ENCODE results near the gene SRMS. TPM values are rescaled to one million over a fixed set of nuclear protein-coding genes. Genes with fewer than 3 reads are reported as not detected.

The SRMS gene
- total RNA-seq, 2 donors from 2014 or later = not detected

DNA sequence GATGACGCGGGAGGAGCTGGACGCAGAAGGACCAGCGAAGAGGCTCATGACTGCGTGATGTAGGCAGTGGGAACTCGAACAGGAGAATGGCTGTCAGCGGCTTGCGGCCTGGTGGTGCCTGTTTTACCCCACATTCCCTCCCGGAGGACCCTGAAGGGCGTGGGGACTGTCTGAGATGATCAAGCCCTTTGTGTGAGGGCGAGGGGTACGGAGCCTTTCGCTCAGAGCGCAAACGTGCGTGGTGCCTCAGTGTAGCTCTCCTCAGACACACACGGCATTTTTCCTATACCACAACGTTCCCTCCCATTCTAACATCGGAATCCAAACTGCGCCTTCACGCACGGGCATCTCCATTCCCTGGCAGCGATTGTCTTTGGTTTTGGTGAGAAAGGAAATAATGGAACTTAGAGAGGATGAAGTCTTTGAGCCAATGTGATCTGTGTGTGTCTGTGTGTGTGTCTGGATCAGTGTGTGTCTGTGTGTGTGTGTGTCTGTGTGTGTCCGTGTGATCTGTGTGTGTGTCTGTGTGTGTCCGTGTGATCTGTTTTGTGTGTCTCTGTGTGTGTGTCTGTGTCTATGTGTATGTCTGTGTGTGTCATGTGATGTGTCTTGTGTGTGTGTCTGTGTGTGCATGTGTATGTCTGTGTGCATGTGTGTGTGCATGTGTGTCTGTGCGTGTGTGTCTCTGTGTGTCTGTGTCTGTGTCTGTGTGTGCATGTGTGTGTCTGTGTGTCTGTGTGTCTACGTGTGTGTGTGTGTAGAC, 15.7 kb downstream of the SRMS start:
- Mint-ChIP-seq H3K4me1 (peaks cover 10% of the 10 kb centered on the region), H3K4me3 (no peak overlapping the region), H3K36me3 (ENCODE audit: low read depth) (no peaks in the 10 kb centered on the region), H3K27me3 (no peaks in the 10 kb centered on the region), H3K27ac (no peak overlapping the region)
- ATAC-seq (no peak), DNase-seq (no peak)
- H3K9me3 ChIP-seq (ENCODE audit: control insufficient read depth, low read length, poor library complexity, severe bottlenecking) = no peaks in the 10 kb centered on the region

DNA sequence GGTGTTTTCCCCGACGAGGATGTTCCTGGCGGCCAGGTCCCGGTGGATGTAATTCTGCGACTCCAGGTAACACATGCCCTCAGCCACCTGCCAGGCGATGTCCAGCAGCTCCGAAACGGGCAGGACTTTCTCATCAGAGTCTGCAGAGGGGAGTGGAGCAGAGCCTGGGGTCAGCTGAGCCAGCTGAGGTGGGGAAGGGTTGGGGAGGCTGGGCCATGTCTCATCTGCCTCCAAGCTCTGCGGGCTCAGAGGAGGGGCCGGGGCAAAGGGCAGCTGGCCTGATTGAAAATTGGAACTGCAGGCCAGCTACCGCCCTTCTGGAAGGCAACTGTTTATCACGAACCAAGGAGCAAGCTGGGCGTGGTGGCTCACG, 16.8 kb downstream of the SRMS start:
- peaks cover 7% of the 10 kb centered on the region for H3K4me1 Mint-ChIP-seq
- no peak overlapping the region for H3K4me3 Mint-ChIP-seq
- H3K27me3 Mint-ChIP-seq = no peaks in the 10 kb centered on the region
- H3K36me3 Mint-ChIP-seq (ENCODE audit: low read depth) = no peaks in the 10 kb centered on the region
- H3K27ac Mint-ChIP-seq = no peak overlapping the region
- H3K9me3 ChIP-seq (ENCODE audit: control insufficient read depth, low read length, poor library complexity, severe bottlenecking) = no peaks in the 10 kb centered on the region
- DNase-seq = no peak
- no peak for ATAC-seq

DNA sequence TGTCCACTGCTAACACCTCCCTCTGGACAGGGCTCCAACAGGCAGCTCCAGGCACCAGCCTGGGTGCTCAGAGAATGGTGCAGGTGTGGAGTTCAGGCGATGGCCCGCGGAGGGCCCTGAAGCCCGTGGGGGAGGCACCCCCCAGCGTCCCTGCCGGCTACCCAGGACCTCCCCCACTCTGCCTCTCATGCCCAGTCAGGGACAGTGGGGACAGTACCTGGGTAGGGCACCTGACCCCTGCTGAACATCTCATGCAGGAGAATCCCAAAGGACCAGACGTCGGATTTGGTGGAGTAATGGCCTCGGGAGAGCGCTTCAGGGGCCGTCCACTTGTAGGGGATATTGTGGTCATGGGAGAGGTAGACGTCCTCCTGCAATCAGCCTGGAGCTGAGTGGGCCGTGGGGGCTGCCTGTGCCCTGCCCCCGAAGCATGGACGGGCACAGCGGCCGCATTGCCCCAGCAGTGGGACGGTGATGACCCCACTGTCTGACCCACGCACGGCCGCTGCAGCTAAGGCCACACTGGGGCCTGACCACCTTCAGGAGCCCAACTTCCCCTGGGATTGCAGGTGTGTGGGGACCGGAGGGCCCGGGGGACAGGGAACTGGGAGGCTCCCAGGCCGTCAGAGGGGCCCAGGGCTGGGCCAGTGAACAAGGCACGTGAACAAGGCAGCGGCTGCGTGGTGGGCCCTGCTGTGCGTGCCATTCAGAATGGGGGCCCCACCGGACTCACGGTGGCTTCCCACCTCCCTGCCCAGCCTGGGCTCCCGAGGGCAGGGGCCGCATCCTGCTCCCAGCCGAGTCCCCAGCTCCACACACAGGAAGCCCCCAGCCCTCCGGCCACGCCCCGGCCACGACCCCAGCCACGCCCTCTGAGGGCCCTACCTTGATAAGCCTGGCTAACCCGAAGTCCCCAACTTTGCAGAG, 17.4 kb downstream of the SRMS start:
- no peaks in the 10 kb centered on the region for H3K9me3 ChIP-seq (ENCODE audit: control insufficient read depth, low read length, poor library complexity, severe bottlenecking)
- no peak overlapping the region for H3K27ac Mint-ChIP-seq
- no peaks in the 10 kb centered on the region for H3K27me3 Mint-ChIP-seq
- H3K36me3 Mint-ChIP-seq (ENCODE audit: low read depth) = no peaks in the 10 kb centered on the region
- DNase-seq (no peak), ATAC-seq (no peak)
- H3K4me3 Mint-ChIP-seq = no peak overlapping the region
- H3K4me1 Mint-ChIP-seq = peaks cover 7% of the 10 kb centered on the region

DNA sequence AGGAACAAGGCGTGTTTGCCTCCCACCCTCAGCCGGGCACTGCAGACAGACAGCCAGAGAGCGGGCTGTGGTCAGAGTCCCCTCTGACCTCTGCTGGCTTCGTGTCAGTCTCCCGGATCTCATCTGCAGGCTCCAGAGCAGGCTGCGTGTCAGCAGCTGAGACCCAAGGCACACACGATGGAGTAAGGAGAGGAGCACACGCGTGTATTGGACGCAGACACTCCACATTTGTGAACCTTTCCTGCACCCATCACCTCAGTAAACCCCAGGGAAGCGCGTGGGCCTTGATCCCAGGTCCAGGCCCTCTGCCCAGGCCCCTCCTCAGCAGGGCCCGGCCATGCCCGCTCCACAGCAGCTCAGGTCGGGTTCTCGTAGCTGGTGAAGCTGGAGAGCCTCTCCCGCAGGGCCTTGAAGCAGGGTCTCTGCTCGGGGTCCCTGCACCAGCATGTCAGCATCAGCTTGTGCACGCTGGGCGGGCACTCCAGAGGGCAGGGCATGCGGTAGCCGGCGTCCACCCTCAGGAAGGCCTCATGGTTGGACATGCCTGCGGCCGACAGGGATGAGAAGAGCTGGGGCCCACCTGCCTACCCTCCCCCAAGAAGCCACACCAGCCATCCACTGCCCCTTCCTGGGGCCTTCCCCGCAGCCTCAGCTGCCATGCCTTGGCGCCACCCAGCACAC, 18.2 kb downstream of the SRMS start:
- Mint-ChIP-seq H3K36me3 (ENCODE audit: low read depth) (no peaks in the 10 kb centered on the region), H3K4me1 (peaks cover 7% of the 10 kb centered on the region), H3K27me3 (no peaks in the 10 kb centered on the region), H3K4me3 (no peak overlapping the region), H3K27ac (no peak overlapping the region)
- ATAC-seq (no peak), DNase-seq (no peak)
- no peaks in the 10 kb centered on the region for H3K9me3 ChIP-seq (ENCODE audit: control insufficient read depth, low read length, poor library complexity, severe bottlenecking)

DNA sequence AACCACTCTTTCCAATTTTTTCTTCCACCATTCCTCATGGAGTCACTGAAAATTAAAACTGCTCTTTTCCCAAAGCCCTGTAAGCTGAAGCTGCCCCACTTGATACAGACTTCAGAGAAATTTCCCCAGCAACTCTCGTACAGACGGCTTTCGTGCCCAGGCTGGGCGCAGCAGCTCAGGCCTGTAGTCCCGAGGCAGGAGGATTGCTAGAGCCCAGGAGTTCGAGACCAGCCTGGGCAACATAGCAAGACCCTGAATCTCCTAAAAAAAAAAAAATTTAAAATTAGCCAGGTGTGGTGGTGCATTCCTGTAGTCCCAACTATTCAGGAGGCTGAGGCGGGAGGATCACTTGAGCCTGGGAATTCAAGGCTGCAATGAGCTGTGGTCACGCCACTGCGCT, 20.4 kb downstream of the SRMS start:
- Mint-ChIP-seq H3K4me3 (no peak overlapping the region), H3K27ac (no peak overlapping the region), H3K4me1 (peaks cover 11% of the 10 kb centered on the region), H3K36me3 (ENCODE audit: low read depth) (no peaks in the 10 kb centered on the region), H3K27me3 (no peaks in the 10 kb centered on the region)
- no peak for ATAC-seq
- no peaks in the 10 kb centered on the region for H3K9me3 ChIP-seq (ENCODE audit: control insufficient read depth, low read length, poor library complexity, severe bottlenecking)
- DNase-seq = no peak

DNA sequence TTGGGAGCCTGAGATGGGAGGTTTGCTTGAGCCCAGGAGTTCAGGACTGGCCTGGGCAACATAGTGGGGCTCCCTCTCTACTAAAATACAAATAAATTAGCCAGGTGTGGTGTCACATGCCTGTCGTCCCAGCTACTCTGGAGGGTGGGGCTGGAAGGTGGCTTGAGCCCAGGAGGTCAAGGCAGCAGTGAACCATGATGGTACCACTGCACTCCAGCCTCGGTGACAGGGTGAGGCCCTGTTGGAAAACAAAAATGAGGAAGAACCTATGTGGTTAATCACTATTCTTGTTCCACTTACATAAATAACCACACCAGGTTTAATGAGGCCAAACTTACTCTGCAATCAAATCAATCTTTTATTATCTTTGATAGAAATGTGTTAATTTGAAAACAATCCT, 21.6 kb downstream of the SRMS start:
- Mint-ChIP-seq H3K4me1 (peaks cover 7% of the 10 kb centered on the region), H3K4me3 (no peak overlapping the region), H3K36me3 (ENCODE audit: low read depth) (no peaks in the 10 kb centered on the region), H3K27ac (no peak overlapping the region), H3K27me3 (no peaks in the 10 kb centered on the region)
- ATAC-seq (no peak), DNase-seq (no peak)
- H3K9me3 ChIP-seq (ENCODE audit: control insufficient read depth, low read length, poor library complexity, severe bottlenecking) = no peaks in the 10 kb centered on the region

DNA sequence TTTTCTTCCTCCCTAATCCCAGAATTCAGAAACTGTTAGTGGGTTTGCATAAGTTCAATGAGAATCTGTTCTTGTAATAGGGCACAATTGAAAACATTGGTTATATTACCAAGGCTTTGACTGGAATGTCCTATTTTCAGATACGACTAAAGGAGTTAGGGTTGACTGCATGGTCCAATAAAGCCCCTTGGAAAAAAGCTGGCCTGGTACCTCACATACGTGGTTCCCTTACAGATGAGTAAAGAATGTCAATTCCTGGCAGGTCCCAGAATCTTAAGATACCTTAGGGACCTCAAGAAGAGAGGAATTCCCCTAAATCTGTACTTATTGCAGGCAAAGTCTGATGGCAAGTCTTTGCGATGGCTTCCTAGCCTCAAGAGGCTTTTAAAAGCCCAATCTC, 22.4 kb downstream of the SRMS start:
- no peak for ATAC-seq
- Mint-ChIP-seq H3K4me3 (peak overlapping the region; percentile 3), H3K27me3 (no peaks in the 10 kb centered on the region), H3K4me1 (peaks cover 7% of the 10 kb centered on the region), H3K36me3 (ENCODE audit: low read depth) (no peaks in the 10 kb centered on the region), H3K27ac (no peak overlapping the region)
- H3K9me3 ChIP-seq (ENCODE audit: control insufficient read depth, low read length, poor library complexity, severe bottlenecking) = no peaks in the 10 kb centered on the region
- no peak for DNase-seq

DNA sequence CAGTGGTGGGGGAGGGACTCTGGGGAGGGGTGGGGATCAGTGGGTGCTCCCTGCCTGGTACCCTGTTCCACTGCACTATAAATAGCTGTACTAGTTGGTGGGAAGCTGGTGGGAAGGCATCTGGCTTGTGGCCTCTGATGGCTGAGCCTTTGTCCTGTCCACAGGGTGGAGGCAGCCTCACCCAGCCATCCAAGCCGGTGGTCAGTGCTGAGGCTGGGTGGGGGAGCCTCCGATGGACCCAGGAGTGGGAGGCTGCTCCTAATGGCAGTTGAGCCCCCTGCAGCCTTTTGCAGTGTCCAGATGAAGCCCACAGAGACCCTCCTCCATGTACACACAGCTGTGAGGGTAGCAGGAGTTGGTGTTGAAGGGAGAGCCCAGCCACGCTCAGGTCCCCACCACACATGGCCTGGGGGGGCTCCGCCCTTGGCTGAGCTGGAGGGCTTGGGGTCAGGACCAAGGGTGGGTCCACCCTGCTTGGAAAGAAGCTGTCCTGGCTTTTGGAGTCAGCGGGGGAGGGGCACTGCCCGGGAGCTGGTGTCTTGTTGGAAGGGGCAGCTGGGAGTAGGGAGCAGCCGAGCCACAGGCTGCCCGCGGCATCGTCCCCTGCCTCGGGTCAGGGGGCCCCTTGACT, 24.5 kb downstream of the SRMS start:
- H3K4me3 Mint-ChIP-seq = no peak overlapping the region
- no peaks in the 10 kb centered on the region for H3K9me3 ChIP-seq (ENCODE audit: control insufficient read depth, low read length, poor library complexity, severe bottlenecking)
- no peaks in the 10 kb centered on the region for H3K36me3 Mint-ChIP-seq (ENCODE audit: low read depth)
- DNase-seq = no peak
- no peaks in the 10 kb centered on the region for H3K27me3 Mint-ChIP-seq
- no peak overlapping the region for H3K27ac Mint-ChIP-seq
- no peak for ATAC-seq
- peaks cover 8% of the 10 kb centered on the region for H3K4me1 Mint-ChIP-seq

DNA sequence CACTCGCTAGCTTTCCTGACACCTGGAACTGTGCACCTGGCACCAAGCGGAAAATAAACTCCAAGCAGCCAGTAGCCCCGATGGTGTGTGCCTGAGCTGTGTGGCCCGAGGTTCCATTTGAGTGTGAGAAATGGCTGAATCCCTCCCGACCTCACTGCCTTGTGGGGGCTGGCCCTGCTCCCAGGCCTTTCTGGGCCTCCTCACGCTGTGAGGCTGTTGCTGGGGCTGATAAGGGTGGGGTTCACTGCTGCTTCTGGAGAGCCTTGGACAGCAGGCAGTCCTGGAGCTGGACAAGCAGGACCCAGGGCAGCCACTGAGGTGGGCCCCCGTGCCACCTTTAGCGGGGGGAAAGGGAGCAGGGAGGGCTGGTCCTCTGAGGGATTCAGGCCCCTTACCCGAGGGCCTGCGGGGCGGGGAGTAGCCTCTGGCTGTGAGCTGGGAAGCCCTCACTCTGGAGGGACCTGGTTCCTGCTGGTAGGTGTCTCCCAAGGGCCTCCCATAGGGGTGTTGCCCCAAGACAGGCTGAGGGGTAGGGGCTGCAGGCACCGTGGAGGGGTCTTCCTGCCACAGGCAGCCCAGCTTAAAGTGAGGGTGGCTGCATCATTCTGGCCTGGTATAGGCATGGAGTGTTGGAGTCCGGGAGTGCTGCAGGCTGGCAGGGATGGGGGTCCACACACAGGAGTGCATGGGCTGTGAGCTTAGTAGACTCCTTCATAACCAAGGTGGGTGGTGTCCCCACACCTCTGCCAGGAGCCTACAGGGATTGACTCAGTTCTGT, 25.3 kb downstream of the SRMS start:
- no peaks in the 10 kb centered on the region for H3K9me3 ChIP-seq (ENCODE audit: control insufficient read depth, low read length, poor library complexity, severe bottlenecking)
- H3K27me3 Mint-ChIP-seq = no peaks in the 10 kb centered on the region
- no peaks in the 10 kb centered on the region for H3K36me3 Mint-ChIP-seq (ENCODE audit: low read depth)
- peak overlapping the region; percentile 84 for H3K4me3 Mint-ChIP-seq
- H3K27ac Mint-ChIP-seq = no peak overlapping the region
- no peak for ATAC-seq
- peaks cover 10% of the 10 kb centered on the region for H3K4me1 Mint-ChIP-seq
- DNase-seq = no peak

DNA sequence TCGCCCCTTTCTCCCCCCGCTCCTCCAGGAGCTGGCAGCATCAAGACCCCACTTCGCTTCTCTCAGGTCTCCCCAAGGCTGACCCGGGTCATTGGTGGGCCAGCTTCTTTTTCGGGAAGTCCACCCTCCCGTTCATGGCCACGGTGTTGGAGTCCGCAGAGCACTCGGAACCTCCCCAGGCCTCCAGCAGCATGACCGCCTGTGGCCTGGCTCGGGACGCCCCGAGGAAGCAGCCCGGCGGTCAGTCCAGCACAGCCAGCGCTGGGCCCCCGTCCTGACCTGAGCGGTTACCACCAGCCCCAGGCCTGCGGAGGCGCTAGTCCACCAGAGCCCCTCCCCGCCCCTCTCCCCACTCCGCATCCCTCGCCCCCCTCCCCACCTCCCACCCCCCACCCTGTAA, 25.9 kb downstream of the SRMS start:
- Mint-ChIP-seq H3K4me1 (peaks cover 7% of the 10 kb centered on the region), H3K27me3 (no peaks in the 10 kb centered on the region)
- no peak for DNase-seq

DNA sequence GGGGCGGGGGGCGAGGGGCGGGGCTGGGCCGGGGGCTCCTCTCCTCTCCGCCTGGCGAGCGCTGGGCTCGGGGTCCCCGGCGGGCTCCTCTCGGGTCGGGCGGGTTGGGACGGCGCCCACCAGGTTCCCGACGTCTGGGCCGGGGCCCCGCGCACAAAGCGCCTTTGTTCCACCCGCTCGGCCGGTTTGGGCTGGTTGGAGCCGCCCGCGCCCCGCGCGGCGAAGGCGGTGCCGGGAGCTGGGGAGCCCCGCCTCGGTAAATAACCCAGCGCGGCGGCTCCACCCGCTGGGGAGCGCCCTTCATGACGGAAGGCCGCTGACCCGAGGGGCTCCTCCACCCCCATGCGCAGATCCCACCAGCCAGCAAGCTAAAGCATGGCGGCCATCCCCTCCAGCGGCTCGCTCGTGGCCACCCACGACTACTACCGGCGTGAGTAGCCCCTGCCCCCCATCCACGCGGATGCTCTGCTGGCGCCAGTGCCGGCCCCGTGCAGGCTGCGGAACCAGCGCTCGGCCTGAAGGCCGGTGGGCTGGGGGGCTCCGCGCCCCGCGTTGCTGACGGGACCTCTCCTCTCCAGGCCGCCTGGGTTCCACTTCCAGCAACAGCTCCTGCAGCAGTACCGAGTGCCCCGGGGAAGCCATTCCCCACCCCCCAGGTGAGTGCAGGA, 26.5 kb downstream of the SRMS start:
- no peak overlapping the region for H3K27ac Mint-ChIP-seq
- peak; percentile 62 for ATAC-seq
- no peaks in the 10 kb centered on the region for H3K27me3 Mint-ChIP-seq
- H3K36me3 Mint-ChIP-seq (ENCODE audit: low read depth) = no peaks in the 10 kb centered on the region
- peaks cover 7% of the 10 kb centered on the region for H3K4me1 Mint-ChIP-seq
- no peaks in the 10 kb centered on the region for H3K9me3 ChIP-seq (ENCODE audit: control insufficient read depth, low read length, poor library complexity, severe bottlenecking)
- peak; percentile 47 to 52 (median 50) for DNase-seq
- peak overlapping the region; percentile 84 for H3K4me3 Mint-ChIP-seq

More for the DNA sequence above, 25.9 kb downstream of the SRMS start:
- Mint-ChIP-seq H3K36me3 (ENCODE audit: low read depth) (no peaks in the 10 kb centered on the region), H3K27ac (no peak overlapping the region), H3K4me3 (peak overlapping the region; percentile 84)
- no peaks in the 10 kb centered on the region for H3K9me3 ChIP-seq (ENCODE audit: control insufficient read depth, low read length, poor library complexity, severe bottlenecking)
- no peak for ATAC-seq

DNA sequence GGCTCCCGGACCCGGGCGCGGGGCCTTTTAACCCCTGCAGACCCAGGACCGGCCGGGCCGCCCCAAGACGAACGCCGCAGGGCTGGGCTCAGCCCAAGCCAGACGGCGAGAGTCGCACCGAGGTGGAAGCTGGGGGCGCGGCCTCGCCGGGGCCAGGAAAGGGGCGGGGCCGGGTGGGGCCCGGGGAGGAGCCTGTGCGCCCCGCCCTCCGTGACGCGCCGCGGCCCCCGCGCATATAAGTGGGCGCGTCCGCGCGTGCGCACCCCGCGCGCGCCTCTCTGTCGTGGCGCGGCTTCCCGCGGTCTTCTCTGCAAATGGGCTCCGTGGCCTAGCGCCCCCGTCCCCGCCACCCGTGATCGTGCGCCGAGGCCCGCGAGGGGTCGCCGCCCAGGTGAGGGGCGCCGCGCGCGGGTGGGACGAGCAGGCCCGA, 27.0 kb downstream of the SRMS start, which contains the start of gene PPDPF:
Gene PPDPF (plus strand): TSS at position 262 of the 430 bp plus-strand sequence. CDS start 544 bp downstream, outside the sequence.
- no peaks in the 10 kb centered on the region for H3K9me3 ChIP-seq (ENCODE audit: control insufficient read depth, low read length, poor library complexity, severe bottlenecking)
- peak within 1 kb of the TSS; percentile 84 for H3K4me3 Mint-ChIP-seq
- no peak within 1 kb of the TSS for H3K27ac Mint-ChIP-seq
- no peaks in the 10 kb centered on the region for H3K36me3 Mint-ChIP-seq (ENCODE audit: low read depth)
- H3K27me3 Mint-ChIP-seq = no peaks in the 10 kb centered on the region
- H3K4me1 Mint-ChIP-seq = peaks cover 7% of the 10 kb centered on the region
- ATAC-seq = peak; percentile 88
- peak; percentile 84 to 87 (median 85) for DNase-seq

Measured in T-helper 17 cell (primary cell).